Mammary epithelial cell (primary cell): ENCODE measurements around the gene FGF22.

Experiments used
- CTCF ChIP-seq, 2 donors: IDR thresholded peaks in 1 of 2; conservative IDR thresholded peaks in 1 of 2; 2 replicates each; pipeline ENCODE4 v1.5.1; 2011 to 2012; ENCODE audit warnings: inconsistent platforms in 2 of 2, low read length in 2 of 2, mild to moderate bottlenecking in 2 of 2, control low read depth in 1 of 2, low read depth in 1 of 2; ENCODE audit not compliant: insufficient read depth in 1 of 2; ENCODE audit errors: extremely low read depth in 1 of 2
- EZH2 ChIP-seq: IDR thresholded peaks from 2 replicates; pipeline ENCODE4 v1.6.1; 2012; ENCODE audit warnings: low read length, inconsistent platforms, borderline replicate concordance

DNA sequence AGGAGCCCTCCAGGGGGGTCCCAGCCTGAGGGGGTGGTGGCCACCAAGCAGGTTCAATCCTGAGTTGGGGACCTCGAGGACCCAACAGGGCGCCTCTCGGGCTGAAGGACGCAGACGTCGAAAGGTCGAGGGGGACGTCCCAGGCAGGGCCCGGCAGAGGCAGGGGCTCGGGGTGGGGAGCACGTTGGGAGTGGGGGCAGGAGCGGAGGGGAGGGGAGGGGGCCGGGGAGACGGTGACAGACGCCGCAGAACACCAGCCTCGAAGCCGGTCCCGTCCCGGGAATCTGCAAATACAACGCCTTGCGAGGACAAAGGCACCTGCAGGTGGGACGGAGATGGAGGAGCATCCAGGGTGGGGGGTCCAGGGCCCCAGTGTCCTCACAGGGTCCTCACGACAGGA, 4.1 kb downstream of the FGF22 start:
- no peak for TF ChIP-seq CTCF (conservative IDR thresholded peaks at IDR 0.05 in 1 of 2, IDR thresholded peaks at IDR 0.05 in 1 of 2; ENCODE audit: extremely low read depth in 1 of 2, insufficient read depth in 1 of 2, low read depth in 1 of 2, low read length in 2 of 2)
- TF ChIP-seq EZH2: no peak
